ENCODE measurements around the gene IPO9.

IPO9 gene

GRCh38 chr1:201808633-201808990 lies 20.3 kb upstream of the IPO9 start:
- H3K4me1 ChIP-seq, result no peaks in the 10 kb centered on the region
- no peak overlapping the region for H3K4me3 ChIP-seq
- H3K9me3 ChIP-seq, result no peaks in the 10 kb centered on the region
- peaks cover 79 to 100% (median 88%) of the 10 kb centered on the region in 3 donors for H3K36me3 ChIP-seq
- intact Hi-C loops (cut with DNase I; ENCODE audit: low total_unique reads), result no loop called here
- H3K27me3 ChIP-seq, result no peaks in the 10 kb centered on the region
- no peak overlapping the region for H3K27ac ChIP-seq
- DNase-seq, result no peak
- TF ChIP-seq CTCF (IDR thresholded peaks at IDR 0.05), result no peak

GRCh38 chr1:201809876-201810275 lies 19.1 kb upstream of the IPO9 start:
- no peaks in the 10 kb centered on the region for H3K4me1 ChIP-seq
- H3K27ac ChIP-seq, result no peak overlapping the region
- intact Hi-C loops (cut with DNase I; ENCODE audit: low total_unique reads), result no loop called here
- H3K9me3 ChIP-seq, result no peaks in the 10 kb centered on the region
- DNase-seq, result no peak
- peaks cover 74 to 96% (median 85%) of the 10 kb centered on the region in 3 donors for H3K36me3 ChIP-seq
- H3K27me3 ChIP-seq, result no peaks in the 10 kb centered on the region
- no peak overlapping the region for H3K4me3 ChIP-seq
- TF ChIP-seq CTCF (IDR thresholded peaks at IDR 0.05), result no peak

GRCh38 chr1:201810466-201811216 lies 18.3 kb upstream of the IPO9 start:
- intact Hi-C loops (cut with DNase I; ENCODE audit: low total_unique reads), result no loop called here
- H3K4me3 ChIP-seq, result no peak overlapping the region
- H3K36me3 ChIP-seq, result peaks cover 67 to 96% (median 92%) of the 10 kb centered on the region in 3 donors
- H3K9me3 ChIP-seq, result no peaks in the 10 kb centered on the region
- no peaks in the 10 kb centered on the region for H3K27me3 ChIP-seq
- H3K4me1 ChIP-seq, result no peaks in the 10 kb centered on the region
- no peak for DNase-seq
- TF ChIP-seq CTCF (IDR thresholded peaks at IDR 0.05), result no peak
- H3K27ac ChIP-seq, result no peak overlapping the region

GRCh38 chr1:201813226-201813625 lies 15.7 kb upstream of the IPO9 start:
- Histone ChIP-seq H3K27me3 (no peaks in the 10 kb centered on the region), H3K36me3 (peaks cover 76 to 95% (median 95%) of the 10 kb centered on the region in 3 donors), H3K4me3 (no peak overlapping the region), H3K27ac (no peak overlapping the region), H3K4me1 (no peaks in the 10 kb centered on the region), H3K9me3 (no peaks in the 10 kb centered on the region)
- TF ChIP-seq CTCF (IDR thresholded peaks at IDR 0.05), result no peak
- intact Hi-C loops (cut with DNase I; ENCODE audit: low total_unique reads), result no loop called here
- no peak for DNase-seq

- Histone ChIP-seq H3K4me3 (no peak overlapping the region), H3K4me1 (no peaks in the 10 kb centered on the region), H3K9me3 (no peaks in the 10 kb centered on the region), H3K27ac (no peak overlapping the region), H3K36me3 (peaks cover 58 to 93% (median 83%) of the 10 kb centered on the region in 3 donors), H3K27me3 (no peaks in the 10 kb centered on the region)
- intact Hi-C loops (cut with DNase I; ENCODE audit: low total_unique reads), result no loop called here
- TF ChIP-seq CTCF (IDR thresholded peaks at IDR 0.05), result no peak
- DNase-seq, result no peak
Observed at GRCh38 chr1:201816309-201816854, 12.6 kb upstream of the IPO9 start.

Data from tibial artery (tissue), 4 donors.